HPDE6-E6E7 (cell line): ENCODE data around the gene GPR4.

Experiments used
- DNase-seq: peaks from one replicate; pipeline ENCODE4 v3.0.0; 2011; ENCODE audit warnings: missing footprints; ENCODE audit errors: extremely low spot score

GPR4 gene

DNA sequence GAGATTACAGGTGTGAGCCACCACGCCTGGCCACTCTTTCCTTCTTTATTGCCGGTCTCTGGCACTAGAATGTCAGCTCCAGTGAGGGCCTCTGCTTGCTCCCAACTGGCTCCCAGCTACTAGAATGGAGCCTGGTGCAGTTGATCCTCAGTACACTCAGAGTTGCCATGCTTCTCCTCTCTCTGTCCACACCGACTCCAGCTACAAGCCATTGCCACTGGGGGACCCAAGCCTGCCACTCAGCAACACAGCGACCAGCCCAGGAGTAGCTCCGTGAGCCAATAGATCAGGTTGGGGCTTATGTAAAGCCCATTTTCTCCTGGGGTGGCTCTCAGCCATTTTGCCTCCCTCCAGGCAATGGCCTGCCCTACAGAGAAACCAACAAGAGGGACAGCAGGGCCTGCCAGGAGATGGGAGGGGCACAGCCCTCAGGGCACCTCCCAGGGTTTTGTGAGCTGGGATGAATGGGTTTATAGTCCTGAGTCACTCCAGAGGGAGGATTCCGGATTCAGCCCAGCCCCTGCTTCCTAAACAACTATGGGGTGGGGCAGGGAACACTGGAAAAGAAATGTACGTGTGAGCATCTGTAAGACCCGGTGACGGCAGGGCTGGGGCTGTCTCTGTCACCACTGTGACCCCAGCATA is 53.9 kb downstream of the GPR4 start:
- DNase-seq = peak; percentile 60

DNA sequence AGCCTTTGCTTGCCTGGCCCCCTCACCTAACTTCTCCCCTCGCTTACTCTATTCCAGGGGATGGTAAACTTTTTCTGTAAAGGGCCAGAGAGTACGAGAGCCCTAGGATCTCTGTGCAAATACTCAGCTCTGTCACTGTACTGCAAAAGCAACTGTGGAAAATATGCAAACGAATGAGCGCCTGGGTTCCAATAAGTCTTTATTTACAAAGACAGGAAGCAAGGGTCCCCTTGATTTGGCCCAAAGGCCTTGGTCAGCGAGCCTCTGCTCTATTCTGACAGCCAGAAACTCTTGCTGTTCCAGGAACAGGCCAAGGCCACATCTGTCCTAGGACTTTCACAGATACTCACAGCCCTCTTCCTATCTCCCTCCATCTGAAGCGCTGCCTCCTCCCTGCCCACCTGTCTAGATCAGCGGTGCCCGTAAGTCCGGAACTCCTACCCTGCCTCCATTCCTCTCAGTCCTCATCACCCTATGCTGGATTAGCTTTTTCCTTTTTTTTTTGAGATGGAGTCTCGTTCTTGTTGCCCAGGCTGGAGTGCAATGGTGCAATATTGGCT is 54.7 kb downstream of the GPR4 start:
- no peak for DNase-seq

DNA sequence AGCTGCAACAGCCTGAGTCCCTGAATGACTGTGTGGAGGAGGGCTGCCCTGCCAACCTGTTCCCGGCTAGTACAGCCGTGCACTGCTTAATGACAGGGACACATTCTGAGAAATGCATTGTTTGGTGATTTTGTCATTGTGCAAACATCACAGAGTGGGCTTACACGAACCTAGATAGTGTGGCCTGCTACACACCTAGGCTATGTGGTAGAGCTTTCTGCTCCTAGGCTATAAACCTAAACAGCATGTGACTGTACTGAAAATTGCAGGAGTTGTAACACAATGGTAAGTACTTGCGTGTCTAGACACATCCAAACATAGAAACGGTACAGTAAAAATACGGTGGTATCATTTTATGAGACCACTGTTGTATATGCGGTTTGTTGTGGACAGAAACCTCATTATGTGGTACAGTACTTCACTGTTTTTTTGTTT is 59.8 kb downstream of the GPR4 start:
- no peak for DNase-seq
